ENCODE data around the gene MAGEA2. TPM values are rescaled to one million over a fixed set of nuclear protein-coding genes. Genes with fewer than 3 reads are reported as not detected.
"Not testable (repeated sequence)": the region's sequence is repeated elsewhere in the genome, so short reads cannot be mapped to it uniquely, and the experiment has no call there.

The MAGEA2 gene
- total and polyA plus RNA-seq, 2 donors (not counting 3 experiments of a cell fraction or from before 2014, with no cell fraction given), result not detected

- Histone ChIP-seq H3K27me3 (ENCODE audit: control insufficient read depth in 2 of 2, insufficient read depth in 2 of 2, low read length in 2 of 2) (no peaks in the 10 kb centered on the region), H3K79me2 (ENCODE audit: control insufficient read depth, insufficient read depth, low read length) (no peaks in the 10 kb centered on the region), H3K4me2 (ENCODE audit: insufficient read depth, low read length) (no peak overlapping the region), H3K9ac (replicated peaks; ENCODE audit: extremely low read depth, insufficient read depth, low read length) (no peak overlapping the region), H4K20me1 (replicated peaks; ENCODE audit: control insufficient read depth, extremely low read depth, insufficient read depth, low read length) (no peaks in the 10 kb centered on the region), H3K27ac (ENCODE audit: insufficient read depth, low read depth, low read length) (no peak overlapping the region), H3K4me3 (replicated peaks in 1 of 3; ENCODE audit: insufficient read depth in 1 of 3, low read depth in 1 of 3, low read length in 3 of 3) (no peak overlapping the region), H2AFZ (ENCODE audit: low read depth, low read length) (no peak overlapping the region), H3K9me3 (replicated peaks; ENCODE audit: control insufficient read depth, insufficient read depth, low read length) (no peaks in the 10 kb centered on the region), H3K4me1 (ENCODE audit: control insufficient read depth, extremely low read depth, insufficient read depth, low read length) (no peaks in the 10 kb centered on the region), H3K36me3 (ENCODE audit: control insufficient read depth in 2 of 2, extremely low read depth in 1 of 2, insufficient read depth in 2 of 2, low read length in 2 of 2) (no peaks in the 10 kb centered on the region), H3K9me1 (replicated peaks; ENCODE audit: control insufficient read depth, extremely low read depth, insufficient read depth, low read length) (no peaks in the 10 kb centered on the region)
- ChIA-PET POLR2A (no interaction called here), CTCF (no interaction called here)
- intact Hi-C loops (cut with micrococcal nuclease) (no loop called here), dilution Hi-C loops (cut with MboI; ENCODE audit: extremely low pct_ligation_motif_present, low sequenced_read_pairs) (no loop called here)
- no peak for TF ChIP-seq POLR2A (IDR thresholded peaks at IDR 0.05; ENCODE audit: low read depth, low read length)
- no peak for TF ChIP-seq CTCF (IDR thresholded peaks at IDR 0.05; ENCODE audit: extremely low read depth in 1 of 2, insufficient read depth in 1 of 2, low read depth in 1 of 2, low read length in 2 of 2)
- no peak for TF ChIP-seq POLR2AphosphoS5 (IDR thresholded peaks at IDR 0.05; ENCODE audit: insufficient read depth, low read depth, low read length)
- BruUV-seq (replicated peaks), result no TSS peak
- FAIRE-seq (no peak), DNase-seq (ENCODE audit: low read depth, low spot score) (no peak)
These were observed 15.1 kb downstream of the MAGEA2 start for GRCh38 chrX:152738560-152738959.

- H3K27ac ChIP-seq (ENCODE audit: insufficient read depth, low read depth, low read length); DNase-seq (ENCODE audit: low read depth, low spot score); H3K79me2 ChIP-seq (ENCODE audit: control insufficient read depth, insufficient read depth, low read length); H3K4me3 ChIP-seq (replicated peaks in 1 of 3; ENCODE audit: insufficient read depth in 1 of 3, low read depth in 1 of 3, low read length in 3 of 3); H2AFZ ChIP-seq (ENCODE audit: low read depth, low read length); H3K36me3 ChIP-seq (ENCODE audit: control insufficient read depth in 2 of 2, extremely low read depth in 1 of 2, insufficient read depth in 2 of 2, low read length in 2 of 2); H3K9me1 ChIP-seq (replicated peaks; ENCODE audit: control insufficient read depth, extremely low read depth, insufficient read depth, low read length); FAIRE-seq; POLR2A ChIA-PET; H3K9me3 ChIP-seq (replicated peaks; ENCODE audit: control insufficient read depth, insufficient read depth, low read length); H3K9ac ChIP-seq (replicated peaks; ENCODE audit: extremely low read depth, insufficient read depth, low read length); H4K20me1 ChIP-seq (replicated peaks; ENCODE audit: control insufficient read depth, extremely low read depth, insufficient read depth, low read length); BruUV-seq (replicated peaks); H3K4me1 ChIP-seq (ENCODE audit: control insufficient read depth, extremely low read depth, insufficient read depth, low read length); H3K4me2 ChIP-seq (ENCODE audit: insufficient read depth, low read length); dilution Hi-C loops (cut with MboI; ENCODE audit: extremely low pct_ligation_motif_present, low sequenced_read_pairs); H3K27me3 ChIP-seq (ENCODE audit: control insufficient read depth in 2 of 2, insufficient read depth in 2 of 2, low read length in 2 of 2); intact Hi-C loops (cut with micrococcal nuclease); CTCF ChIA-PET: not testable (repeated sequence)
These were observed 17.1 kb downstream of the MAGEA2 start for GRCh38 chrX:152736528-152736927.

Data from endothelial cell of umbilical vein (primary cell).